Body of pancreas (tissue), 4 donors: ENCODE data around the gene THOC2.

Source experiments
- POLR2A ChIP-seq, 3 donors: fragments of 450-650 bp; IDR thresholded peaks; one replicate each; pipeline ENCODE4 v1.6.1; 2016; ENCODE audit warnings: antibody characterized with exemption in 3 of 3, mild to moderate bottlenecking in 2 of 3
- TF ChIP-seq, protein P1 (sequence below), 7 experiments: fragments of 450-650 bp in 4 of 7; fragments of 200-600 bp in 3 of 7; sonication (generic) in 3 of 7; IDR thresholded peaks; one replicate each; pipeline ENCODE4 v1.5.1; 2016 to 2019; ENCODE audit warnings: antibody characterized with exemption in 7 of 7

GRCh38 chrX:123743312-123743711 lies 10.5 kb upstream of the THOC2 start:
- TF ChIP-seq, protein P1, sequence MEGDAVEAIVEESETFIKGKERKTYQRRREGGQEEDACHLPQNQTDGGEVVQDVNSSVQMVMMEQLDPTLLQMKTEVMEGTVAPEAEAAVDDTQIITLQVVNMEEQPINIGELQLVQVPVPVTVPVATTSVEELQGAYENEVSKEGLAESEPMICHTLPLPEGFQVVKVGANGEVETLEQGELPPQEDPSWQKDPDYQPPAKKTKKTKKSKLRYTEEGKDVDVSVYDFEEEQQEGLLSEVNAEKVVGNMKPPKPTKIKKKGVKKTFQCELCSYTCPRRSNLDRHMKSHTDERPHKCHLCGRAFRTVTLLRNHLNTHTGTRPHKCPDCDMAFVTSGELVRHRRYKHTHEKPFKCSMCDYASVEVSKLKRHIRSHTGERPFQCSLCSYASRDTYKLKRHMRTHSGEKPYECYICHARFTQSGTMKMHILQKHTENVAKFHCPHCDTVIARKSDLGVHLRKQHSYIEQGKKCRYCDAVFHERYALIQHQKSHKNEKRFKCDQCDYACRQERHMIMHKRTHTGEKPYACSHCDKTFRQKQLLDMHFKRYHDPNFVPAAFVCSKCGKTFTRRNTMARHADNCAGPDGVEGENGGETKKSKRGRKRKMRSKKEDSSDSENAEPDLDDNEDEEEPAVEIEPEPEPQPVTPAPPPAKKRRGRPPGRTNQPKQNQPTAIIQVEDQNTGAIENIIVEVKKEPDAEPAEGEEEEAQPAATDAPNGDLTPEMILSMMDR (IDR thresholded peaks at IDR 0.05): no peak
- TF ChIP-seq POLR2A (IDR thresholded peaks at IDR 0.05): no peak
